ENCODE data around the gene ABI3BP.
A peak's percentile ranks its signal among the peaks of the same experiment; 100 is the strongest.

ABI3BP gene

GRCh38 chr3:100717637-100718487 lies 275.4 kb downstream of the ABI3BP start:
- DNase-seq = no peak

- DNase-seq = no peak
Observed at GRCh38 chr3:100717063-100717462, 276.2 kb downstream of the ABI3BP start.

GRCh38 chr3:100715176-100715575 lies 278.0 kb downstream of the ABI3BP start:
- DNase-seq = no peak

- peak; percentile 33 for DNase-seq
Observed at GRCh38 chr3:100710261-100710968, 282.8 kb downstream of the ABI3BP start.

- DNase-seq = peak; percentile 25
Observed at GRCh38 chr3:100709842-100710260, 283.4 kb downstream of the ABI3BP start.

GRCh38 chr3:100708989-100709841 lies 284.0 kb downstream of the ABI3BP start, which contains the start of gene TFG:
TFG (plus strand) TSS chr3:100709494; CDS start chr3:100713686, 4,192 bp downstream.
- DNase-seq = peak; percentile 94

GRCh38 chr3:100708644-100708988 lies 284.6 kb downstream of the ABI3BP start:
- DNase-seq = no peak

- no peak for DNase-seq
Observed at GRCh38 chr3:100706365-100706764, 286.9 kb downstream of the ABI3BP start.

- DNase-seq = no peak
Observed at GRCh38 chr3:100703865-100704264, 289.4 kb downstream of the ABI3BP start.

GRCh38 chr3:100702980-100703345 lies 290.3 kb downstream of the ABI3BP start:
- no peak for DNase-seq

GRCh38 chr3:100702082-100702979 lies 290.9 kb downstream of the ABI3BP start:
- no peak for DNase-seq

- no peak for DNase-seq
Observed at GRCh38 chr3:100700708-100701107, 292.5 kb downstream of the ABI3BP start.
